SK-N-SH (cell line): Measurements from ENCODE around the gene TNFRSF18. TPM values are rescaled to one million over a fixed set of nuclear protein-coding genes. Genes with fewer than 3 reads are reported as not detected.
"Not testable (repeated sequence)": the region's sequence is repeated elsewhere in the genome, so short reads cannot be mapped to it uniquely, and the experiment has no call there.

ENCODE experiments used
- CTCF ChIA-PET: fragments of 300-600, 350-600 bp; formaldehyde crosslinking; extraction: SDS; loops from one replicate; lab custom pipeline; 2021; lab: Yijun Ruan, JAX
- POLR2A ChIA-PET: fragments of 350-600 bp; sonication (Branson Sonifier 250); formaldehyde crosslinking; extraction: SDS; loops from one replicate; lab custom pipeline; 2020; ENCODE audit warnings: antibody characterized with exemption, inconsistent platforms; lab: Yijun Ruan, JAX
- DNase-seq: peaks from one replicate; pipeline ENCODE4 v3.0.0; 2012
- H2AFZ ChIP-seq: fragments of 200-600 bp; sonication (generic); 2 replicates; pipeline ENCODE4 v1.8.1; 2016; ENCODE audit warnings: antibody characterized with exemption, mild to moderate bottlenecking, low read depth
- H3F3A ChIP-seq: fragments of 200-600 bp; sonication (generic); replicated peaks from 2 replicates; pipeline ENCODE3; 2016; ENCODE audit warnings: antibody characterized with exemption, mild to moderate bottlenecking; ENCODE audit not compliant: insufficient read depth
- H3K27ac ChIP-seq, 2 experiments: fragments of 200-500 bp in 1 of 2; fragments of 200-600 bp in 1 of 2; sonication (Bioruptor generic) in 1 of 2; sonication (generic), shearing (Covaris generic) in 1 of 2; 2 replicates each; pipeline versions ENCODE4 v1.5.1 to v1.6.1; 2014 to 2016; ENCODE audit warnings: low read depth in 2 of 2, inconsistent platforms in 1 of 2, low read length in 1 of 2, mild to moderate bottlenecking in 1 of 2, mixed read lengths in 1 of 2
- H3K27me3 ChIP-seq: fragments of 200-600 bp; sonication (generic), shearing (Covaris generic); 2 replicates; pipeline ENCODE4 v1.6.1; 2016; ENCODE audit warnings: mixed run types; ENCODE audit not compliant: insufficient read depth
- H3K36me3 ChIP-seq, 2 experiments: fragments of 200-500 bp in 1 of 2; fragments of 200-600 bp in 1 of 2; sonication (Bioruptor generic) in 1 of 2; sonication (generic) in 1 of 2; replicated peaks in 1 of 2; 2 replicates each; pipeline versions ENCODE3 to v1.5.1; 2014 to 2016; ENCODE audit warnings: low read length in 1 of 2, mild to moderate bottlenecking in 1 of 2; ENCODE audit not compliant: insufficient read depth in 2 of 2, control insufficient read depth in 1 of 2
- H3K4me1 ChIP-seq, 2 experiments: fragments of 200-500 bp in 1 of 2; fragments of 200-600 bp in 1 of 2; sonication (Bioruptor generic) in 1 of 2; sonication (generic), shearing (Covaris generic) in 1 of 2; 2 replicates each; pipeline versions ENCODE4 v1.5.1 to v1.6.1; 2014 to 2016; ENCODE audit warnings: low read depth in 1 of 2, low read length in 1 of 2, mixed run types in 1 of 2; ENCODE audit not compliant: insufficient read depth in 2 of 2, control insufficient read depth in 1 of 2
- H3K4me2 ChIP-seq: fragments of 200-600 bp; sonication (generic), shearing (Covaris generic); 2 replicates; pipeline ENCODE4 v1.6.1; 2017; ENCODE audit warnings: mixed run types
- H3K4me3 ChIP-seq, 2 experiments: fragments of 200-500 bp in 1 of 2; fragments of 200-600 bp in 1 of 2; sonication (Bioruptor generic) in 1 of 2; sonication (generic), shearing (Covaris generic) in 1 of 2; 2 replicates each; pipeline versions ENCODE4 v1.5.1 to v1.8.1; 2014 to 2016; ENCODE audit warnings: low read depth in 2 of 2, inconsistent platforms in 1 of 2, low read length in 1 of 2, mild to moderate bottlenecking in 1 of 2, mixed read lengths in 1 of 2, moderate library complexity in 1 of 2
- H3K79me2 ChIP-seq: fragments of 200-600 bp; sonication (generic); 2 replicates; pipeline ENCODE4 v1.8.1; 2017; ENCODE audit warnings: mild to moderate bottlenecking; ENCODE audit not compliant: insufficient read depth
- H3K9ac ChIP-seq: fragments of 200-600 bp; sonication (generic); 2 replicates; pipeline ENCODE4 v1.6.1; 2017; ENCODE audit warnings: mixed run types
- H3K9me2 ChIP-seq: fragments of 200-600 bp; sonication (generic); 2 replicates; pipeline ENCODE4 v1.6.1; 2017; ENCODE audit warnings: mixed run types
- H3K9me3 ChIP-seq: fragments of 200-600 bp; sonication (generic); 2 replicates; pipeline ENCODE4 v1.6.1; 2017; ENCODE audit warnings: mixed run types, mild to moderate bottlenecking, moderate library complexity
- H4K20me1 ChIP-seq: fragments of 200-600 bp; sonication (generic); 2 replicates; pipeline ENCODE4 v1.6.1; 2017; ENCODE audit warnings: mild to moderate bottlenecking, mixed run types; ENCODE audit not compliant: insufficient read depth
- EZH2phosphoT487 ChIP-seq: fragments of 200-600 bp; sonication (generic); IDR thresholded peaks from 2 replicates; pipeline ENCODE4 v1.6.1; 2017; ENCODE audit warnings: low read depth, mixed run types, mild to moderate bottlenecking, antibody characterized with exemption, moderate library complexity, borderline replicate concordance
- GABPA ChIP-seq: IDR thresholded peaks from 2 replicates; pipeline ENCODE4 v1.4.0; 2012; ENCODE audit warnings: low read depth, mild to moderate bottlenecking
- MEF2A ChIP-seq: IDR thresholded peaks from 2 replicates; pipeline ENCODE4 v1.4.0; 2012; ENCODE audit warnings: low read depth, borderline replicate concordance
- MXI1 ChIP-seq: IDR thresholded peaks from 2 replicates; pipeline ENCODE4 v1.6.1; 2012; ENCODE audit warnings: mild to moderate bottlenecking, low read depth, low read length, improper control_type of control experiment
- NFIC ChIP-seq: IDR thresholded peaks from 2 replicates; pipeline ENCODE4 v1.4.0; 2012; ENCODE audit warnings: borderline replicate concordance
- RFX5 ChIP-seq: IDR thresholded peaks from 2 replicates; pipeline ENCODE4 v1.6.1; 2012; ENCODE audit warnings: mild to moderate bottlenecking, improper control_type of control experiment, low read length
- USF1 ChIP-seq: IDR thresholded peaks from 2 replicates; pipeline ENCODE4 v1.4.0; 2012; ENCODE audit warnings: low read depth, borderline replicate concordance
- ZBTB33 ChIP-seq: IDR thresholded peaks from 2 replicates; pipeline ENCODE4 v1.4.0; 2012; ENCODE audit warnings: low read depth, borderline replicate concordance
- WGBS: methylation state at CpG from one replicate; pipeline ENCODE4 v1.1.6; 2017; ENCODE audit warnings: low lambda C conversion rate; 5-methylcytosine and 5-hydroxymethylcytosine counted together
- polyA plus RNA-seq, 3 experiments: library from polyadenylated mRNA; depleted of rRNA; stranded (reverse); fragments of >200 nt; gene quantifications; 2 replicates each; pipeline ENCODE4 v1.2.3, GENCODE V29; 2012
- TF ChIP-seq, protein P1 (sequence below): fragments of 200-600 bp; sonication (generic); IDR thresholded peaks from 2 replicates; pipeline ENCODE4 v1.6.1; 2017; ENCODE audit warnings: antibody characterized with exemption, mild to moderate bottlenecking, moderate library complexity

The TNFRSF18 gene
- polyA plus RNA-seq, 1 of the 3 experiments (the other 2 are of a cell fraction): 0.05 TPM

DNA sequence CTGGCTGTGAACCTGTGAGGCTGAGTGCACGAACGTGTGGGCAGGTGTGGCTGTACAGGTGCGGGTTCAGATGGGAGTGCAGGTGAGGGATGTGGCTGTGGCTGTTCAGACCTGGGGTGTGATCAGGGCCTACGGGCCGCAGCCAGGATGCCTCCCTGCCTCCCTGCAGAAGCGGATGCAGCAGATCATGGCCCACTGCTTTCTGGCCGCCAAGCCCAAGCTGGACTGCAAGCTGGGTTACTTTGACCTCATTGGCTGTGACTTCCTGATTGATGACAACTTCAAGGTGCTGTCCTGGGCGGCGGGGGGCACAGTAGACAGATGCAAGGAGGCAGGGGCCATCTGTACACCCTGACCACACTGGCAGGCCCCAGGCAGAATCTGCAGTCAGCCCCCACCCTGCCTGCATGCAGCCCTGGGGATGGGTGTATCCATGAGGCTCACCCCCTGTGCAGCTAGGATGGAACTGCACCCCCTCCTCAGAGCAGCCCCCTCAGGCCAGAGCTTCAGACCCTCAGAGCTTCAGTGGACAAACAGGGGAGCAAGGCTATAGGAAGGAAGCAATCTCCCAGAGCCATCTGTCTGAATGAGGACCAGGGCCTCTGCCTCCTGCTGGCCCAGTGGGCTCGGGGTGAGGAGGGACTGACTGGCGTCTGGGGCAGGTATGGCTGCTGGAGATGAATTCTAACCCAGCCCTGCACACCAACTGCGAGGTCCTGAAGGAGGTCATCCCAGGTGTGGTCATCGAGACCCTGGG lies 9.8 kb downstream of the TNFRSF18 start:
- WGBS: 62% methylated on average over 4 of the region's 13 CpGs
- no peak overlapping the region for H2AFZ ChIP-seq
- no peaks in the 10 kb centered on the region for H3K4me1 ChIP-seq

GRCh38 chr1:1195726-1196125 lies 10.7 kb downstream of the TNFRSF18 start:
- CTCF ChIA-PET: interaction anchor here (3.1 kb wide), 1 partner anchor 74 kb away, joined by 14 read pairs; no protein-coding TSS in a partner anchor
- H2AFZ ChIP-seq, H3K4me3 ChIP-seq, H3K4me2 ChIP-seq, DNase-seq, H3F3A ChIP-seq, POLR2A ChIA-PET, H3K27ac ChIP-seq, H3K27me3 ChIP-seq, H4K20me1 ChIP-seq, H3K9me3 ChIP-seq, H3K36me3 ChIP-seq, H3K9ac ChIP-seq, H3K79me2 ChIP-seq, H3K9me2 ChIP-seq, H3K4me1 ChIP-seq: not testable (repeated sequence)
- WGBS: 79% methylated on average over 6 of the region's 6 CpGs

More for the DNA sequence above, 9.8 kb downstream of the TNFRSF18 start:
- ChIA-PET POLR2A (no interaction called here), CTCF (interaction anchor here (0.8 to 3.1 kb wide), 2 partner anchors 22 to 75 kb away, joined by 3 to 14 read pairs; no protein-coding TSS in a partner anchor)
- Histone ChIP-seq H3K9me3 (no peaks in the 10 kb centered on the region), H3K27ac (no peak overlapping the region), H3K79me2 (no peaks in the 10 kb centered on the region), H3K4me3 (no peak overlapping the region), H3F3A (no peaks in the 10 kb centered on the region), H3K4me2 (no peak overlapping the region), H3K9ac (no peak overlapping the region), H3K27me3 (no peaks in the 10 kb centered on the region; the same call in 1 of the 2 replicates), H4K20me1 (no peaks in the 10 kb centered on the region), H3K9me2 (no peaks in the 10 kb centered on the region), H3K36me3 (no peaks in the 10 kb centered on the region)
- TF ChIP-seq MEF2A (no peak), MXI1 (no peak), ZBTB33 (no peak), GABPA (no peak), USF1 (no peak), RFX5 (no peak), NFIC (no peak), EZH2phosphoT487 (no peak)
- TF ChIP-seq, protein P1, sequence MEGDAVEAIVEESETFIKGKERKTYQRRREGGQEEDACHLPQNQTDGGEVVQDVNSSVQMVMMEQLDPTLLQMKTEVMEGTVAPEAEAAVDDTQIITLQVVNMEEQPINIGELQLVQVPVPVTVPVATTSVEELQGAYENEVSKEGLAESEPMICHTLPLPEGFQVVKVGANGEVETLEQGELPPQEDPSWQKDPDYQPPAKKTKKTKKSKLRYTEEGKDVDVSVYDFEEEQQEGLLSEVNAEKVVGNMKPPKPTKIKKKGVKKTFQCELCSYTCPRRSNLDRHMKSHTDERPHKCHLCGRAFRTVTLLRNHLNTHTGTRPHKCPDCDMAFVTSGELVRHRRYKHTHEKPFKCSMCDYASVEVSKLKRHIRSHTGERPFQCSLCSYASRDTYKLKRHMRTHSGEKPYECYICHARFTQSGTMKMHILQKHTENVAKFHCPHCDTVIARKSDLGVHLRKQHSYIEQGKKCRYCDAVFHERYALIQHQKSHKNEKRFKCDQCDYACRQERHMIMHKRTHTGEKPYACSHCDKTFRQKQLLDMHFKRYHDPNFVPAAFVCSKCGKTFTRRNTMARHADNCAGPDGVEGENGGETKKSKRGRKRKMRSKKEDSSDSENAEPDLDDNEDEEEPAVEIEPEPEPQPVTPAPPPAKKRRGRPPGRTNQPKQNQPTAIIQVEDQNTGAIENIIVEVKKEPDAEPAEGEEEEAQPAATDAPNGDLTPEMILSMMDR: no peak
- DNase-seq: peak; percentile 33
